Ramos (cell line): Measurements from ENCODE around the gene PRKG1.

Experiments
- in situ Hi-C: fragments of 300-500 bp; cut with MboI; formaldehyde crosslinking; loops from one replicate; pipeline ENCODE4 v1.14.3; 2022; ENCODE audit warnings: low sequenced_read_pairs; ENCODE audit not compliant: unreplicated experiment

Gene PRKG1

DNA sequence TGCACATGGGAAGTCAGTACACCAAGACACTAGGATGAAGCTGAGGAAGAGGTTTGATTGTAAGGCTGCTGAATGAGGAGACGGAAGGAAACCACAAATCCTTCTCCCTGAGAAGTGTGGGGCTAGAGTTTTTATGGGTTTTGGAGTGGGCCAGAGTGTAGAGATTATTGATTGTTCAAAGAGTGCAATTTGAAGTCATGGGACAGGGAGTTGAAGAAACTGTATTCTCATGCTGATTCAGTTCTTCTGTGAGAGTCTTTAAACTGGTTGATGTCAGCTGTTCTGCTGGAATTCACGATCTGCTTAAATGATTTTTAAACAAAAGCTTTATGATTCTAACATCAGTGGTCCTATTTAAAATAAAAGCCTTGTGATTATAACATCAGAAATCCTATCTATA lies 533.9 kb downstream of the PRKG1 start:
- in situ Hi-C loops = no loop called here

GRCh38 chr10:51615764-51616298 lies 541.5 kb downstream of the PRKG1 start:
- in situ Hi-C loops = no loop called here

DNA sequence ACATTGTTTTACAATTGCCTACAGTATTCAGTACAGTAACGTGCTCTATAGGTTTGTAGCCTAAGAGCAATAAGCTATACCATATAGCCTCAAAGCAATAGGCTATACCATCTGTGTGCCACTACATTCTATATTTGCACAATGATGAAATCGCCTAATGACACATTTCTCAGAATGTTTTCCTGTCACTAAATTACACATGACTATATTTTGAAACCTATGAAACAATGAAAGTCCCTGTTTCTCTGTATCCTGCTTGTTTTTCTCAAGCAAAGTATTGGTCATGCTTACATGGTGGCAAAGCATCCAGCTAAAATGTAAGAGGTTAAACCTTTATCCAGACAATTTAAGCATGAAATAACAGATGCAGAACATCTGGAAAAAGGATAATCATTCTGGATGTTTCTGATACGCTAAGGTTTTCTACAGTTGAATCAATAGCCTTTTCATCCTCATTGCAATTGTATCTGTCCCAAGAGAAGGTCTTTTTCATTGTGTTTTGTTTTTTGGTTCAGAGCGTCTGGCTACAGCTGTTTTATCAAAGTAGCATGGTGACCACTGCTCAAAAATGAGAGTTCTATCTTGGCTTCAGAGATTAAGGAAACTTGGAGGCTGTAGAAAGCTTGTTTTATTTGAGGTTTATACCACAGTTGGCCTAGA lies 543.4 kb downstream of the PRKG1 start:
- in situ Hi-C loops = no loop called here

GRCh38 chr10:51619365-51619764 lies 545.1 kb downstream of the PRKG1 start:
- in situ Hi-C loops = no loop called here

DNA sequence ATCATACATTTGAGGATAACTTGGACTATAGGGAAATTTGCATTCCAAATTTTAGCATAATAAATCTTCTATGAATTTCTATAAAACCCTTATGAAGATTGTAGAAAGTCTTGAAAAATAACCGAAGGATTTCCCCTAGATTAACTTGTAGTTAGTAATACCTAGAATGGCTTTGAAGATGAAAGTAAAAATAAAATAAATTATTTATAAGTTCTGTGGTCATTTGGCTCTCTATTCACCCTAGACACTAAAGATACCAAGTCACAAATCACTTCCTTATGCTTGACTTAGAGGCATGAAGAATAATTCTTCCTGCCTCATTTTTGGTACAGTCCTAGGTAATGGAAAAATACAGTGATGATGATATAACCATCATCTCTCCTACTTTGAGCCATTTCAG lies 545.8 kb downstream of the PRKG1 start:
- in situ Hi-C loops = no loop called here

DNA sequence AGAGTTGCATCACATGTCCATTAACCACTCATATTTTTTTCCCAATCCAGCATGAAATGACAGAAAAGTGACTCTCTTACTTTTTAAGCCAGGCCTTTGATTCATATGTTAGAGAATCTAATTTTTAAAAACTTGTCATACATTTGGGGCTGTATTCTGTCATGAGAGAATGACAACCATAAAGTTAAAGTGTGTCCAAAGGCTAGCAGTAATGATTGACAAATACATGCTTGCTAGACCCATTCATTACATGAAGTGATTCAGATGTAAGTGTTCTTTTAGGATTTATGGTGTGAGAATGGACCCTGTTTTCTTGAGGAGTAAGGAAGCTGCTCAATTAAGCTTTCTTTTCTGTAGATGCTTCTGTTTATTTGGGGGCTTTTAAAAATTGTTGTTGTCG lies 549.7 kb downstream of the PRKG1 start:
- in situ Hi-C loops = no loop called here

- in situ Hi-C loops = no loop called here
Measured at GRCh38 chr10:51629934-51630639, 555.8 kb downstream of the PRKG1 start.

GRCh38 chr10:51630640-51631005 lies 556.3 kb downstream of the PRKG1 start:
- in situ Hi-C loops = no loop called here

GRCh38 chr10:51635436-51635835 lies 561.1 kb downstream of the PRKG1 start:
- in situ Hi-C loops = no loop called here

DNA sequence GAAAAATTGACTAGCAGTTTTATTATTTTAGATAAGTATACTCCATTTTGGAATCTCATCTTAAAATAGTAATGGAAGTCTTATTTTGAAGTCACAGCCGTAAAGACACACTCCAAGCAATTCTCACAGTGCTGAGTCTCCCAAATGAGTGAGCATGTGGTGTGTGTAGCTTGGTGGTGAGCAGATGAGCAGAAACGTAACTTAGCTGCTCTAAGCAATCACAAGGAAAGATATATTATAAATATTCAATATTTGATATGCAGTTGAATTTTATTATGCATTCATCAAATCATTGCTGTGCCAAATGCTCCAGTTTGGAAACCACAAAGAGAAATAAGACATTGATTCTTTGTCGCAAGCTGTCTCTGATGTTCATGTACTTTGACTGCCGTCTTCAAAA lies 563.9 kb downstream of the PRKG1 start:
- in situ Hi-C loops = no loop called here

GRCh38 chr10:51638737-51639136 lies 564.5 kb downstream of the PRKG1 start:
- in situ Hi-C loops = no loop called here

DNA sequence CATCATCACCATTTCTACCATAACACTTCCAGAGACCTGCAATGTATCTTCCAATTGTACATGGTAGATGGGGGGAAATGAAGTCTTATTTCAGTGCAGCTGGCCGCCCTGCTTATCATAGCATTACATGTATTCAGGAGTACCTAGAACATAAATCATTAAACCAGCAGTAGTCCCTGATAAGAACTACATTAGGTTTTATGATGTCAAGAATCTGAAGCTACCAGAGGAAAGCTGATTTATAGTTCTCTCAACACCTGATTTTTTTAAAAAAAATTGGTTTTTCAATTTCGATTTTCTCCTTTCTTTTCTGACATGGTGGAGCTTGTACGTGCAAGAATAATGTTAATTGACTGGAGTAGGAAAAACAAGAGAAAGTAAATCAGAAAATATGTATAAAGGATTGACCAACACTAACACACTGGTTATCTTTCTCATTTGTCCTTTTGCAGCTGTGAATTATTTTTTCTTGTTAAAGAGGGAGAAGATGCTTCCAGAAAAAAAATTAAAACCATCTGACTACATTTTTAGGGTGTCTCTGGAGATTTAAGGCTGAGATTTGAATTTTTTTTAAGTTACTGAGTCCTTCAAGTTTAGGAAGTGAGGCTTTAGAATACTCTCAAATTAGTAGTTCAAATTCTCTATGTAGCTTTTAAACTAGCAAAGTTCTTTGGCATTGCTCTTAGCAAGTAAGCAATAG lies 566.0 kb downstream of the PRKG1 start:
- in situ Hi-C loops = no loop called here

DNA sequence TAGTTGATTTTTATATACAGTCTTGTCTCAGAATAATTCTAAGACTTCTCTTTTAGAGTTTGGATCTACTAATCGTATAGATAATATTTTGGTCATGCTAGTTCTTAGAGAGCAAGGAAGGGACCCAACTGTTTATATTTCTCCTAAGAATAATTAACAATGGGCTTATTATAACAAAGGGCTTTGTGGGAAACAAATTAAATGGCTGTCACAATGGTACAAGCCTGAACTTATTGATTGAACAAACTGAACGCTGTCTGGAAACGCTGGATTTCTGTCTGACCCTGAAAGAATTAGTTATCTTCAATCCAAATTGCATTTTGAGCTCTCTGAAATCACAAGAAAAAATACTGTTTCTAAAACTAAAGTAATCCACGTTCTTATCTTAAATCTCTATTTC lies 568.3 kb downstream of the PRKG1 start:
- in situ Hi-C loops = no loop called here

GRCh38 chr10:51643734-51644133 lies 569.4 kb downstream of the PRKG1 start:
- in situ Hi-C loops = no loop called here

DNA sequence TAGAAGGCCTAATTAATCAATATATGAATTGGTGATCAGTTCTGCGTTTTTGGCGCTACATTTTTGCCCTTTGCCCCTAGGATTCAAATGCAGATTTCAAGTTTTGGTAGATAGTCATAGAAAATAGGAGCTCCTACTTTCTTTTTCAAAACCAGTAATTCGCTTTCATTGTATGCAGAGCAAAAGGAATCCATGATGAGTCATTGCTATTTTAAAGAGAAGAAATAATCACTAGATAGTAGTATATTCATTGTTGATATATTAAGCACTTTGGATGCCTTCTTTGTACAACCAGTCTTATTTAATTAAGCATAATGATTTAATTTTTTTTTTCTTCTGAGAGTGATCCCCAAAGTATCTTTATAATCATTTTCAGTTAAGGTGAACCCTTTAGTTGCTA lies 574.8 kb downstream of the PRKG1 start:
- in situ Hi-C loops = no loop called here

DNA sequence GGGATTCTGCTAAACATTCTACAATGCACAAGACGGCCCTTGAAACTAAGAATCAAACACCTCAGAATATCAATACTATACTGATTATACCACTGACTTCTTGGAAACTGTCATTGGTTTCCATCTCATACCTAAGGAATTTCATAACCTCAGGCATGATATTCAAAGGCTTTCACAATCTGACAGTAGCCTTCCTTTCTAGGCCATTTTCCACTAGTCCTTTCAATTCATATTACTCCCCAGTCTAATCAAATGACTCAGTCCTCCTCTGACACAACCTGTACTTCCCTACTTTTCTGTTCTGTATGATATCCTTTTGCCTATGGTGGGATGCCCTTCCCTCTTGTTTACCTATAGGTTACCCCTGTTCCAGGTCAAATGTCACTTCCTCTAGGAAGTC lies 576.8 kb downstream of the PRKG1 start:
- in situ Hi-C loops = no loop called here

DNA sequence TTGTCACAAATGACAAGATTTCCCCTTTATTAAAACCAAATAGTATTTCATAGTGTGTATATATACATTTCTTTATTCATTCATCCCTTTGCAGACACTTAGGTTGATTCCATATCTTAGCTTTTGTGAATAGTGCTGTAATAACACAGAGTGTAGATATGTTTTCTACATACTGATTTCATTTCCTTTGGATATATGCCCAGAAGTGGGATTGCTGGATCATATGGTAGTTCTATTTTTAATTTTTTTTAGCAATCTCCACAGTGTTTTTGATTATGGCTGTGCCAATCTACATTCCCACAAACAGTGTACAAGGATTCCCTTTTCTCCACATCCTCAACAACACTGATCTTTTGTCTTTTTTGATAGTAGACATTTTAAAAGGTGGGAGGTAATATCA lies 578.7 kb downstream of the PRKG1 start:
- in situ Hi-C loops = no loop called here

DNA sequence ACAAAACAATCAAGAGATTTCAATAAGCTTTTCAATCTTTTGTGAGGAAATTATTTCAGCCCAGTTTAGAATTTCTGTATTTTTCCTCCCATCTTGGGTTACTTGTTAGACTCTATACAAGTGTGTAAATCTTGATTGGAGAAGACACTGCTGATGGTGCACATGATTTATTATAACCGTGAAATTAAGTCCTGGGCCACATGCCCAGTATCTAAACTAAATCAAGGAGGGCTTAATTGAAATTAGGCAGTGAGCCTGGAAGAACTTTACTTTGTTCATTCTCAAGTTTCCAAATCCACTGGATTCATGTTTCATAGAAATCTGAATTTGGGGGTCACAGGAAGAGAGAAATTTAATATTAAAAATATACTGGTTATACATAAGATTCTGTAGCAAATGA lies 580.6 kb downstream of the PRKG1 start:
- in situ Hi-C loops = no loop called here

- in situ Hi-C loops = no loop called here
Measured at GRCh38 chr10:51656503-51656902, 582.2 kb downstream of the PRKG1 start.

DNA sequence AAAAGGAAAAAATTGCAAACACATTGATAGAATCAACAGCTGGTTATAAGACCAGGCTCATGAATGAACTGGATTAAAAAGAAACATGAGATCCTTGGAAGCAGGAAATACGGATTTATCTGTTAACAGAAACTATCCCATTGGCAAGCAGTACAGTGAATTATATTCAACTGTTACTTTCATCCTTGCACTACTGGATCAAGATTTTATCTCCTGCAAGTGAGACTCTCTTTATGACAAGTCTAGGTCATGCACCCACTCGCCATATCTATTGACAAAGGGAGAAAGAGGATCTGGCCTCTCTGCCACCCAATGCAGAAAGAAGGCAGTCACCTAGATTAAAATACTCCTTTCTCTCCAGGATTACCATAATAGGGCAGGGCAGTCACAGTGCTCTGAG lies 583.7 kb downstream of the PRKG1 start:
- in situ Hi-C loops = no loop called here

- in situ Hi-C loops = no loop called here
Measured at GRCh38 chr10:51659344-51659743, 585.1 kb downstream of the PRKG1 start.
